ENCODE data around the gene KRTAP2-3. TPM values are rescaled to one million over a fixed set of nuclear protein-coding genes. Genes with fewer than 3 reads are reported as not detected.
"Not testable (repeated sequence)": the region's sequence is repeated elsewhere in the genome, so short reads cannot be mapped to it uniquely, and the experiment has no call there.

Gene KRTAP2-3
- total RNA-seq, 1 experiment from 2014 or later: 3.2 TPM

- no peak for DNase-seq (ENCODE audit: low read depth)
Measured at GRCh38 chr17:41067281-41067680, 7.4 kb upstream of the KRTAP2-3 start.

GRCh38 chr17:41065829-41066624 lies 6.1 kb upstream of the KRTAP2-3 start, which contains the start of gene KRTAP2-4:
TSS of gene KRTAP2-4 (minus strand) at chr17:41065879. CDS start at chr17:41065845, 34 bp downstream.
- DNase-seq (ENCODE audit: low read depth): peak; percentile 97

DNA sequence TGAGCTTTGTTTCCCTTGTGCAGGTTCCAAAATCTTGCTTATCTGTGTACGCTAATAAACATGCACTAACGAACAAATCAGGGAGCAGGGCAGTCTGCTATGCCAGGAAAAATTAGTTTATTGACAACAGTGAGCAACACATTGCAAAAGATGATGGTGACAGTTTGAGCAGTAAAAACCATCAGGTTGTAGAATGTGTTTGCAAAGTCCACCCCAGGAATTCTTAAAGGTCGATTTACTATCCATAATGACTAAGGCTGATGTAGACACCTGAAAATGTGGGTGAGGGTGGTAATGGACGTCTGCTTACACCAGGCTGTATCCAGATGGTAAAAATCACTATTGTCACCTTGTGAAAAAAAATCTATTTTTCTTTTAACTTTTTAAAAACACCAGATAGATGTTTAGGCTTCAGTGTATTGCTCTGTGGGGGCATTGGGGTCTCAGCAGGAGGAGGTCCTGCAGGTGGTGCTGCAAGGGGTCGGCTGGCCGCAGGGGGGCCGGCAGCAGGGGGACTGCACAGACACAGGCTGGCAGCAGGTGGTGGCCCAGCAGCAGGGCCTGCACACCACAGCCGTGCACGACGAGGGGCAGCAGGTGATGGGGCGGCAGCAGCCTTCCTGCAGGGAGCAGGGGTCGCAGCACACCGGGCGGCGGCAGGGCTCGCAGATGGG lies 5.2 kb upstream of the KRTAP2-3 start:
- not testable (repeated sequence) for DNase-seq (ENCODE audit: low read depth)

GRCh38 chr17:41064301-41064700 lies 4.4 kb upstream of the KRTAP2-3 start:
- DNase-seq (ENCODE audit: low read depth): peak; percentile 49

DNA sequence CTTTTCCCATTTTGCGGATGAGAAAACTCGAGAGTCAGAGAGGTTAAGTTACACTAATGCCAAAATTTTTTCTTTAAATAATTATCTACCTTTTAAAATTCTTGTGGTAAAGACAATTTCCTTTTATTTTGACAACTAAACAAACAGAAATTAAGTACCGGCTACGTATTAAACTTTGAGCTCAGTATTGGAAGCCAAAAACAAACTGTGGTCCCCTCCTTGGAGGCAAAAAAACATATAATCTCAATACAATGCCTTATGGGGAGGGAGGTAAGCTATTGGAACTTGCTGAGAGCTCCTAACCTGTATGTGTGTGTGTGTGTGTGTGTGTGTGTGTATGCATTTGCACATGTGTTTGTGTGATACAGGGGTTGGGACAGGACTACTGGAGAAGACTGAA lies 3.5 kb upstream of the KRTAP2-3 start:
- peak; percentile 61 for DNase-seq (ENCODE audit: low read depth)

GRCh38 chr17:41061964-41062363 lies 2.0 kb upstream of the KRTAP2-3 start:
- DNase-seq (ENCODE audit: low read depth): peak; percentile 94

GRCh38 chr17:41059276-41060051 lies 450 bp downstream of the KRTAP2-3 start:
- DNase-seq (ENCODE audit: low read depth): peak; percentile 92

GRCh38 chr17:41058741-41059140 lies 1.2 kb downstream of the KRTAP2-3 start:
- DNase-seq (ENCODE audit: low read depth): peak; percentile 58

GRCh38 chr17:41057547-41057946 lies 2.4 kb downstream of the KRTAP2-3 start:
- DNase-seq (ENCODE audit: low read depth): no peak

- DNase-seq (ENCODE audit: low read depth): not testable (repeated sequence)
Measured at GRCh38 chr17:41055130-41055529, 4.8 kb downstream of the KRTAP2-3 start, which contains the start of gene KRTAP2-2. TSS of gene KRTAP2-2 (minus strand) at chr17:41055230. CDS start at chr17:41055211, 19 bp downstream.

- DNase-seq (ENCODE audit: low read depth): not testable (repeated sequence)
Measured at GRCh38 chr17:41054556-41054955, 5.4 kb downstream of the KRTAP2-3 start.

DNA sequence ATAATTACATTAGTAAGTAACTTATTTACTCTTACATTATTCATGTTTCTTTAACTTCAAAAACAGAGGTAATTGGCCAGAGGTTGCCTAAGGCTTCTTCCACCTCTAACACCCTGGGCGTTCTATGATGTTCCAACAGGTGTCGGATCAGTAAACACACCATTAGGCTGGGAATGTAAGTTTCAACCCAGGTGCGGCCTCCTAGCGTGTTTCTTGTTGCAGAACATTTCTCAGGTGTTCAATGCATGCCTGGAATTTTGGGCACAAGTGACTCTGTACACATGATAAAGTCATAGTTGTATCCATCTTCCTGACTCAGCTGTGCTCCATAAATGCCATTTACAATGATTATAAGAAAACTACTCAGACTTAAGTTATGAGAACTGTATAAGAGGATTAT lies 5.9 kb downstream of the KRTAP2-3 start:
- DNase-seq (ENCODE audit: low read depth): no peak

DNA sequence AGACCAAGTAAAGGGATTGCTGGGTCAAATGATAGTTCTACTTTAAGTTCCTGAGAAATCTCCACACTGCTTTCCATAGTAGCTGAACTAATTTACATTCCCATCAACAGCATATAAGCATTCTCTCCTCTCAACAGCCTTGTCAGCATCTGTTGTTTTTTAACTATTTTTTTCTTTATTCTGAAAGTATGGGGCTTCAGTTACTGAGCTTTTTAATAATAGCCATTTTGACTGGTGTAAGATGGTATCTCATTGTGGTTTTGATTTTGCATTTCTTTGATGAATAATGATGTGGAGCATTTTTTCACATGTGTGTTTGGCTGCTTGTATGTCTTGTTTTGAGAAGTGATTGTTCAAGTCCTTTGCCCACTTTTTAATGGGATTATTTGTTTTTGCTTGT lies 7.3 kb downstream of the KRTAP2-3 start:
- peak; percentile 79 for DNase-seq (ENCODE audit: low read depth)

DNA sequence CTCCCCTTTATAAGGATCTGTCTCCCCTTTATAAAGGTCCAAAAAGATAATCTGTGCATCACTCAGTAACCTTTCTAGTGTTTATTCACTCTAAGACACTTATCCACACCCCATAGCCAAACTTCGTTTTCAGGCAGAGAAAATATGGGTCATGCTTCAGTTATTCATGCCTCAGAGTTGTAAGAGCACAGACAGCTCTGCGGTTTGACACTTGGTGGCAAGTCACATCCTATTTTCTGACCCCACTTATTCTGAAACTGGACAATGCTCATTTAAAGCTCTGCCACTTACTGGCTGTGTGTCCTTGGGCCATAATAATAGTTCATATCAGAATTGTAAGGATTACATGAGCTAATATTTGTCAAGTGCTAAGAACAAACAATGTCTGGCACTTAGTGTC lies 10.8 kb downstream of the KRTAP2-3 start:
- DNase-seq (ENCODE audit: low read depth): peak; percentile 96

- DNase-seq (ENCODE audit: low read depth): peak; percentile 94
Measured at GRCh38 chr17:41048441-41048840, 11.5 kb downstream of the KRTAP2-3 start.

GRCh38 chr17:41046735-41047465 lies 13.0 kb downstream of the KRTAP2-3 start, which contains the start of gene KRTAP2-1:
TSS of gene KRTAP2-1 (minus strand) at chr17:41047316. CDS start at chr17:41047267, 49 bp downstream.
- not testable (repeated sequence) for DNase-seq (ENCODE audit: low read depth)

DNA sequence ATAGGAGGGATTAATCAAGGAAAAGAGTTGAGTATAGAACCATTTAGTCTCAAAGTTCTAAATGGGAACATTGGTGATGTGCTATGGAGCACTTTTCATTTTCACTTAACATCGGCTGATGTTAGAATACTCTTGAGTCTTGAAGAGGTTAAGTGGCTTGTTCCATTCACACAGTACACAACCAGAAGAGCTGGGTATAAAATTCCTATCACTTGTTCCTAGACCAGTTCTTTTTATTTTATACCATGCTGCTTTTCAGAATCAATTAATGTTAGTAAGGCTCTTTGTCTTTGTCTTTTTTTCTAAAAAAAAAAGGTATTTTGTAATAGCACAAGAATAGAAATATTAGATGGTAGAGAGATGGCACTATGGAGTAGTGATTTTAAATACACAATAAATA lies 17.0 kb downstream of the KRTAP2-3 start:
- no peak for DNase-seq (ENCODE audit: low read depth)

DNA sequence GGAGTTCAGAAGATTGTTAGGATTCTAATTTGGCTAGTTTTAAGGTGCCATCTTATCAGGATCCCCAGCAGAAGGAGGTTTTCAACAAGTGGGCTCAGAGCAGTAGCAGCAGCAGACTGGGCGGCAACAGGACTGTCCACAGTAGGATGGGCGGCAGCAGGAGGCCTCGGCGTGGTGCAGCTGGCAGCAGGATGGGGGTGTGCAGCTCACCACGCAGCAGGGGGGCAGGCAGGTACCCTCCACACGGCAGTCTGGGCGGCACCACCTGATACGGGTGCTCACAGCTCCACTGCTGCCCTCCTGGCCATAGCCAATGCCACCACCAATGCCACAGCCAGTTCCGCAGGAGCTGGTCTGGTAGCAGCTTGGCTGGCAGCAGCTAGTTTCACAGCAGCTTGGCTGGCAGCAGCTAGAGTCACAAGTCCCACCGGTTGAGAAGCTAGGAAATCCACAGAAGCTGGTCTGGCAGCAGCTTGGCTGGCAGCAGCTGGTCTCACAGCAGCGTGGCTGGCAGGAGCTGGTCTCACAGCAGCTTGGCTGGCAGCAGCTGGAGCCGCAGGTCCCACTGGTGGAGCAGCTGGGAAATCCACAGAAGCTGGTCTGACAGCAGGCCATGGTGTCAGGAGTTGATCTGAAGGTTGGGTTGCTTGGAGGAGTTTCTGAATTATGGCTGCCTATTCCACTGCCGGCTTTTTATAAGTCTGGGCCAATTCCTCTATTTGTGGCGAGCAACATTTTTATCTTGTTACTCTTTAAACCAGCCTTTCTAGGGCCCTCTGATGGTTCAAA lies 18.9 kb downstream of the KRTAP2-3 start, which contains the start of gene KRTAP1-1:
Gene KRTAP1-1, minus strand, starts transcription at position 668 of the 789 bp plus-strand sequence. Its CDS starts 53 bp downstream, at position 615.
- not testable (repeated sequence) for DNase-seq (ENCODE audit: low read depth)

- DNase-seq (ENCODE audit: low read depth): no peak
Measured at GRCh38 chr17:41037853-41038350, 22.0 kb downstream of the KRTAP2-3 start.

DNA sequence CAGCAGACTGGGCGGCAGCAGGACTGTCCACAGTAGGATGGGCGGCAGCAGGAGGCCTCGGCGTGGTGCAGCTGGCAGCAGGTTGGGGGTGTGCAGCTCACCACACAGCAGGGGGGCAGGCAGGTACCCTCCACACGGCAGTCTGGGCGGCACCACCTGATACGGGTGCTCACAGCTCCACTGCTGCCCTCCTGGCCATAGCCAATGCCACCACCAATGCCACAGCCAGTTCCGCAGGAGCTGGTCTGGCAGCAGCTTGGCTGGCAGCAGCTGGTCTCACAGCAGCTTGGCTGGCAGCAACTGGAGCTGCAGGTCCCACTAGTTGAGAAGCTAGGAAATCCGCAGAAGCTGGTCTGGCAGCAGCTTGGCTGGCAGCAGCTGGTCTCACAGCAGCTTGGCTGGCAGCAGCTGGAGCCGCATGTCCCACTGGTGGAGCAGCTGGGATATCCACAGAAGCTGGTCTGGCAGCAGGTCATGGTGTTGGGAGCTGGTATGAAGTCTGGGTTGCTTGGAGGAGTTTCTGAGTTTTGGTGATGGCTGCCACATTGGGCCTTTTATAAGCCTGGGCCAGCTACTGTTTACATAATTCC lies 25.5 kb downstream of the KRTAP2-3 start, which contains the start of gene KRTAP1-3:
Gene KRTAP1-3, minus strand, starts transcription at position 529 of the 590 bp plus-strand sequence. Its CDS starts 53 bp downstream, at position 476.
- DNase-seq (ENCODE audit: low read depth): not testable (repeated sequence)
